ENCODE data around the gene CDYL.

CDYL gene

GRCh38 chr6:4964675-4965561 is 188.7 kb downstream of the CDYL start:
- no peak for DNase-seq (ENCODE audit: low read depth)

DNA sequence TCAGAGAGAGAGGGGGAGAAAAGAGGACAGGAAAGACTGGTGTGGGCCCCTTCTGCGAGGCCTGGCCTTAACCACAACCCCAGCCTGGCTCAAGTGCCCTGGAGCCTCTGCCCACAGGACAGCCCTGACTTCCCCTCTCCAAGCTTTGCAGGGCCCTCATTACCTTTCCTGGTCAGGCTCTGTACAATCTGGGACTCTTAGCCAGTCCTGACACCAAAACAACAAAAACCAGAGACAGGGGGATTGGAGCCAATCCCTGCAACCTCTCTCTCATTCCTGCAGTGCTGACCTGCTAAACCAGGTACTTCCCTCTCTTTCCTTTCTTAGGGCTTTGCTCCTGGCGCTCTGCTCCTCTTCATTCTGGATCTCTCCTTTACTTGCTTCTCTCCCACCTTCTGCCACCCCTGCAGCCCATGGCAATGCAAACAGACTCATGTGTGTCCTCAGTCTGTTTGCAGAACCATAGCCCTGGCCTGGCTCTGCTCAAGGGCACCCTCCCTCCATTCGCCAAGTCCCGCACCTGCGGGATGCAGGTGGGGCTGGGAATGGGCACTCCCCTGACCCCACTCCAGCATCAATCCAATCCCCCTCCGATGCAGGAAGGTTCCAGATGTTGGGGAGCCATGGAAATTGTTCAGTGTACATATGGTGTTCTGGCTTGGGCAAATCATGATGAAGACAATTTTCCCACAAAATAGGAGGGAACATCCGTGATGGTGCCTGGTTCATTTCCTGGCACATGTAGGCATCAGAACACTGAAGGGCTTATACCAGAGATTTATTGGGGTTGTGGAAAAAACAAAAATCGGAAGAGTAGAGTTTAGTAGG is 189.6 kb downstream of the CDYL start:
- DNase-seq (ENCODE audit: low read depth): no peak

DNA sequence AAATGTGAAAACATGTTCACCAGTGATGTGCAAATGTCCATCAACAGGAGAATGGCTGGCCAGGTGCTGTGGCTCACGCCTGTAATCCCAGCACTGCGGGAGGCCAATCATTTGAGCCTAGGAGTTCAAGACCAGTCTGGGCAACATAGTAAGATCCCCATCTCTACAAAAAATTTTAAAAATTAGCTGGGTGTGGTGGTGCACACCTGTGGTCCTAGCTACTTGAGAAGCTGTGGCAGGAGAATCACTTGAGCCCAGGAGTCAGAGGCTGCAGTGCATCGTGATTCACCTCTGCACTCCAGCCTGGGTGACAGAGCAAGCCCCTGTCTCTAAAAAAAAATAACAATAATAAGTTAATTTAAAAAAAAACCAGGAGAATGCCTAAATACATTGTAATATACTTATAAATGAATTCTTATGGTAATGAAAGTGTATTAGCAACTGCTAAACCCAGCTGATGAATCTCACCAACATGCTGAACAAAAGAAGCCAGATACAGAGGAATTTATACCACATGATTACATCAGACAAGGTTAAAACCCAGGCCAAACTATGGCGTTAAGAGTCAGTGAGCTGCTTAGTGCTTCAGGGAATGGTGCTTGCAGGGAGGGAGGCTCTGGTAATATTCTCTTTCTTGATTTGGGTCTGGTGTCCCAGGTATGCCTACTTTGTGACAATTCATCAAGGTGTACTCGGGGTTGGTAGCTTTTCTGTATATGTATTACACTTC is 191.3 kb downstream of the CDYL start:
- no peak for DNase-seq (ENCODE audit: low read depth)

- no peak for DNase-seq (ENCODE audit: low read depth)
Measured at GRCh38 chr6:4969609-4970285, 193.5 kb downstream of the CDYL start.

DNA sequence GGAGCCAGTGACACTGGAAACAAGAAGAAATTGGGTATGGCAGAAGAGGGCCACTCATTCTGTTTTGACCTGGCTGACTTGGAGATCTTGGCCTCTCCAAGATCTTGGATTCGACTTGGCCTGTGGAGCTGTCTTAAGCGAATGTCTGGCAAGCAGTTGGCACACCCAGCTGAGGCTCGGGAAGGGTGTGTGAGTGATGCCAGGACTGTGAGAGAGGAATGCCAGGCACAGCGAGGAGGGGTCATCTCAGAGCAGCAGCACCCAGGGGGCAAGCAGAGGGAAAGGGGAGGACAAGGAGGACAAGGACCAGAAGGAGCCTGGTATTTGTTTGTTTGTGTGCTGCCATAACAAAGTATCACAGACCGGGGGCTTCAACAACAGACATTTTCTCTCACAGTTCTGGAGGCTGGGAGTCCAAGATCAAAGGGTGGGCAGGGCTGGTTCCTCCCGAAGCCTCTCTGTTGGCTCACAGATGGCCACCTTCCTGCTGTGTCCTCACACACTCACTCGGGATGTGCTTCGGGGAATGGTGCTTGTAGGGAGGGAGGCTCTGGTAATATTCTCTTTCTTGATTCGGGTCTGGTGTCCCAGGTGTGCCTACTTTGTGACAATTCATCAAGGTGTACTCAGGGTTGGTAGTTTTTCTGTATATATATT is 194.7 kb downstream of the CDYL start:
- DNase-seq (ENCODE audit: low read depth): no peak

- DNase-seq (ENCODE audit: low read depth): no peak
Measured at GRCh38 chr6:4971851-4972250, 195.6 kb downstream of the CDYL start.

DNA sequence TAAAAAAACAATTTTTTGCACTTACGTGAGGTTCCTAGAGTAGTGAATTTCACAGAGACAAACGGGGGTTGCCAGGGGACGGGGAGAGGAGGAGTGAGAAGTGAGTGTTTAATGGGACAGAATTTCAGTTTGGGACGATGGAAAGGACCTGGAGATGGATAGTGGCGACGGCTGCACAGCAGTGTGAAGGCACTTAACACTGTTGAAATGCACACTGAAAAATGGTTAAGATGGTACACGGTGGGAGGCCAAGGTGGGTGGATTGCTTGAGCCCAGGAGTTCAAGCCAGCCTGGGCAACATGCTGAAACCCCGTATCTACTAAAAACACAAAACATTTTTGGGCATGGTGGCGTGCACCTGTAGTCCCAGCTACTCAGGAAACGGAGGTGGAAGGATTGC is 196.2 kb downstream of the CDYL start:
- no peak for DNase-seq (ENCODE audit: low read depth)

DNA sequence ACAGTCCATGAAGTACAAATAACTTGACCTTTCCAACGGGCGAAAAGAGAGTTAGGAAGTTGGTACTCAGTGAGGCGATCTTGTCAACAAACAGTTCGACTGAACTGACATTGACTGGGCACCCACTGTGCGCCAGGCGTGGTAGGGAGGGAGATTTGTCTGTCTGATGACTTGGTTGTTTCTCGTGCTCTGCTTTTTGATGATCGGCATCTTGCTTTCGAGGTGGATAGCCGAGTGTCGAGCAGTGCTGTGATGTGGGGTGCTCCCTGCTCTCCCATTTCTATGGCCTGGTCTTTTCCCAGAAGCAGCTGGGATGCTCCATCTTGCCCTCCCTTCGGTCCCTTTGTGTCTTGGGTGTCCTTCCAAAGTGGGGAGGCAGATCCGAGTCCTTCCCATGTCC is 197.2 kb downstream of the CDYL start:
- no peak for DNase-seq (ENCODE audit: low read depth)

GRCh38 chr6:4973982-4974745 is 198.0 kb downstream of the CDYL start:
- DNase-seq (ENCODE audit: low read depth): no peak

DNA sequence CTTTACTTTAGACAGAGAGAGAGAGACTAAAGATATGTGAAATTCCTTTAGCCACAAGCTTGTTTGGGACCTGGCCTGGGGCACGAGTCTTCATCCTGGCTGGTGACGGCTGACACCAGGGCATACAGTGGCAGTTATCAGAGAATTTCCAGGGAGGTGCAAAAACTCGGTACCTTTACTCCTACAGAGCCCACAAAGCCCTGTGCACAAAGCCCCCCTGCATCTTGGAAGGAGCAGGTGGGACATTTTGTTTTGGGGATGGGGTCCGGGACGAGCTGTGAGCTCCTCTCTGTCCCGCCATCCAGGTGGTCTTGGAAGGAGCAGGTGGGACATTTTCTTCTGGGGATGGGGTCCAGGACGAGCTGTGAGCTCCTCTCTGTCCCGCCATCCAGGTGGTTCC is 198.8 kb downstream of the CDYL start:
- DNase-seq (ENCODE audit: low read depth): no peak

GRCh38 chr6:4975506-4975905 is 199.3 kb downstream of the CDYL start:
- no peak for DNase-seq (ENCODE audit: low read depth)

DNA sequence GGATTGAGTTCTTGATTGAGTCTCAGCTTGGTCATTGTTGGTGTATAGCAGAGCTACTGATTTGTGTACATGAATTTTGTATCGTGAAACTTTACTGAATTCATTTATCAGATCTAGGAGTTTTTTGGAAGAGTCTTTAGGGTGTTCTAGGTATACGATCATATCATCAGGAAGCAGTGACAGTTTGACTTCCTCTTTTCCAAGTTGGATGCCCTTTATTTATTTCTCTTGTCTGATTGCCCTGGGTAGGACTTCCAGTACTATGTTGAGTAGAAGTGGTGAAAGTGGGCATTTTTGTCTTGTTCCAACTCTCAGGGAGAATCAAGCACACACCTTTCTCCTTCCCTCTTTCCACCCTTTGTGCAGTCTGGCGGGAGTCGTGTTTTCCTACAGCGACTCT is 201.3 kb downstream of the CDYL start:
- DNase-seq (ENCODE audit: low read depth): no peak

GRCh38 chr6:4979426-4979825 is 203.2 kb downstream of the CDYL start:
- no peak for DNase-seq (ENCODE audit: low read depth)

- DNase-seq (ENCODE audit: low read depth): no peak
Measured at GRCh38 chr6:4981761-4982160, 205.6 kb downstream of the CDYL start.

DNA sequence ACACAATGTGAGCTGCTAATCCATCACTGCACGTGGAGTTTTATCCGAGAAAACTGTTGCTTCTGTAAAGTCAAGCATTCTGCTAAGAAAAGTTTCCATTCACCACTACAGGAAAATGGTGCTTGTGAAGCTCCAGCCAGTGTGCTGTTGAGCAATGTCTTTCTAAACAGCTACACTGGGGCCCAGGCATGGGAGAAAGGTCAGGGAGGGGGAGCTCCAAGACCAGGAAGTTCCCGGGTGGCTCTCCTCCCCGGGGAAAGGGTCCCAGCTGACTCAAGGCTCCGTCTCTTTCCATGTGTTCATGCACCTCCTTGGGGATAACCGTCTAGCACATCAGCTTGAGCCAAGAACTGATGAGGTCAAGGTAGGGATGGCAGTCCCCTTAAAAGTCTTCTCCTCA is 207.1 kb downstream of the CDYL start:
- no peak for DNase-seq (ENCODE audit: low read depth)

- DNase-seq (ENCODE audit: low read depth): no peak
Measured at GRCh38 chr6:4986999-4987398, 210.8 kb downstream of the CDYL start.

GRCh38 chr6:4987432-4987831 is 211.2 kb downstream of the CDYL start:
- DNase-seq (ENCODE audit: low read depth): no peak

DNA sequence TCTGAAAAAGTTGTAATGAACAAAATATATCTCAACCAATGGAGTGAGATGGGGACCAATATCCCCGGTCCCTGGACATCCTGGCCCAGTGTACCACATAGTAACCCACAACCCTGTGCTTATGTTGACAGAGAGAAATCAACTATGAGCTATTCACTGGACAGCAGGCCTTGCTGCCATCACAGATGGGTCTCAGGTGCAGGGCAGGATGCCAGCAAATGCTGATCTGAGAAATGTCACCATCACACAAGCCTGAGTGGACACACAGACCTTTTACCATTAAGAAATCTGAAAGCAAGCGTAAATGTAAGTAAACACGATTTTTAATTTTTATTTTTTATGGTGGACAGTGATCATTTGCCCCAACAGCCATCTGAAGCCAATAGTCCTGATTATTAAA is 218.5 kb downstream of the CDYL start:
- no peak for DNase-seq (ENCODE audit: low read depth)

- no peak for DNase-seq (ENCODE audit: low read depth)
Measured at GRCh38 chr6:4997862-4998261, 221.7 kb downstream of the CDYL start.

DNA sequence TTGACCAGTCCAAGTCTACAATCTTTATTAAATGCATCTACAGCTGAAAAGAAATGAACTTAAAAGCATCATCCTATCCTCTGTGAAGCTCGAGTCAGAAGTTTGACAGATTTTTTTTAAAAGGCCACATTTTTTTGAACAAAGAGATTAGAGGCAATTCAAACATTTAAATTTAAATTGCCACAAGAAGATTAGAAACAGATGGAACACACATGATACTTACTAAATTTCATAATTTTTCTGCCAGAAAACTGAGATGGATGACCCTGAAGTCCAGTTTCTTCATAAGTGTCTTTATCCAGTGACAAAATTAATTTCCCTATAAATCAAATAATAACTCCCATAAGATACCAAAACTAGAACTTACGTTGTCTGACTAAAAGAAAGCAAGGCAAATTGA is 223.4 kb downstream of the CDYL start:
- DNase-seq (ENCODE audit: low read depth): no peak
